DMS114 treated with DMSO at 0.1 percent for 48 hours (cell line): Measurements from ENCODE around the gene NGRN.
A peak's percentile ranks its signal among the peaks of the same experiment; 100 is the strongest.
"Not testable (repeated sequence)": the region's sequence is repeated elsewhere in the genome, so short reads cannot be mapped to it uniquely, and the experiment has no call there.

Source experiments
- DNase-seq: peaks from one replicate; lab custom pipeline; 2025; ENCODE audit not compliant: unreplicated experiment; lab: John Stamatoyannopoulos, UW

The NGRN gene

GRCh38 chr15:90281637-90282036, 16.2 kb downstream of the NGRN start:
- not testable (repeated sequence) for DNase-seq

- peak; percentile 57 for DNase-seq
These were observed 21.2 kb downstream of the NGRN start for GRCh38 chr15:90286678-90287077.

- DNase-seq: no peak
These were observed 21.6 kb downstream of the NGRN start for GRCh38 chr15:90287101-90287500.

GRCh38 chr15:90287946-90288345, 22.5 kb downstream of the NGRN start:
- no peak for DNase-seq

- no peak for DNase-seq
These were observed 26.3 kb downstream of the NGRN start for GRCh38 chr15:90291679-90292356.

GRCh38 chr15:90293040-90293810, 27.8 kb downstream of the NGRN start:
- DNase-seq: peak; percentile 40

GRCh38 chr15:90294159-90294558, 28.7 kb downstream of the NGRN start:
- no peak for DNase-seq

GRCh38 chr15:90294601-90295269, 29.3 kb downstream of the NGRN start:
- no peak for DNase-seq

- no peak for DNase-seq
These were observed 29.8 kb downstream of the NGRN start for GRCh38 chr15:90295270-90295648.

GRCh38 chr15:90296316-90296884, 30.9 kb downstream of the NGRN start:
- not testable (repeated sequence) for DNase-seq

- DNase-seq: no peak
These were observed 31.5 kb downstream of the NGRN start for GRCh38 chr15:90297021-90297420.

GRCh38 chr15:90300541-90300940, 35.1 kb downstream of the NGRN start:
- no peak for DNase-seq

GRCh38 chr15:90300988-90301706, 35.7 kb downstream of the NGRN start:
- no peak for DNase-seq

GRCh38 chr15:90301707-90302300, 36.3 kb downstream of the NGRN start:
- DNase-seq: no peak

- DNase-seq: not testable (repeated sequence)
These were observed 39.9 kb downstream of the NGRN start for GRCh38 chr15:90305355-90305754.

GRCh38 chr15:90305932-90306331, 40.5 kb downstream of the NGRN start:
- no peak for DNase-seq

- no peak for DNase-seq
These were observed 41.1 kb downstream of the NGRN start for GRCh38 chr15:90306560-90306959.

GRCh38 chr15:90307661-90308060, 42.2 kb downstream of the NGRN start:
- DNase-seq: no peak

- DNase-seq: no peak
These were observed 43.5 kb downstream of the NGRN start for GRCh38 chr15:90309020-90309419.

- DNase-seq: no peak
These were observed 50.0 kb downstream of the NGRN start for GRCh38 chr15:90315278-90315982.
